NT2/D1 (cell line): ENCODE data around the gene SCIN.
"Not testable (repeated sequence)": the region's sequence is repeated elsewhere in the genome, so short reads cannot be mapped to it uniquely, and the experiment has no call there.

ENCODE experiments used
- DNase-seq: peaks from one replicate; pipeline ENCODE4 v3.0.0-alpha.2; 2011; ENCODE audit warnings: low read depth, low spot score
- H3K27me3 ChIP-seq: 2 replicates; pipeline ENCODE4 v1.6.0; 2011; ENCODE audit warnings: mild to moderate bottlenecking; ENCODE audit not compliant: insufficient read length, insufficient read depth
- H3K36me3 ChIP-seq: 2 replicates; pipeline ENCODE4 v1.6.1; 2011; ENCODE audit warnings: mild to moderate bottlenecking, low read length, mixed read lengths; ENCODE audit not compliant: insufficient read depth, insufficient read length
- H3K4me1 ChIP-seq: 2 replicates; pipeline ENCODE4 v1.5.1; 2011; ENCODE audit not compliant: insufficient read depth, insufficient read length
- H3K4me3 ChIP-seq: 2 replicates; pipeline ENCODE4 v1.5.1; 2011; ENCODE audit warnings: low read depth; ENCODE audit not compliant: insufficient read length
- H3K9ac ChIP-seq: 2 replicates; pipeline ENCODE4 v1.6.0; 2011; ENCODE audit warnings: low read depth; ENCODE audit not compliant: insufficient read length
- H3K9me3 ChIP-seq: 2 replicates; pipeline ENCODE4 v1.5.1; 2011; ENCODE audit warnings: mild to moderate bottlenecking, low read length; ENCODE audit not compliant: insufficient read depth
- SUZ12 ChIP-seq: IDR thresholded peaks from 2 replicates; pipeline ENCODE4 v1.6.1; 2011; ENCODE audit not compliant: insufficient read length, insufficient read depth; ENCODE audit errors: extremely low read depth
- YY1 ChIP-seq: IDR thresholded peaks from 2 replicates; pipeline ENCODE4 v1.6.1; 2011; ENCODE audit not compliant: insufficient read length, insufficient read depth
- ZNF274 ChIP-seq: IDR thresholded peaks from 2 replicates; pipeline ENCODE4 v1.6.1; 2011; ENCODE audit warnings: mild to moderate bottlenecking, low read depth, low read length

Gene SCIN

GRCh38 chr7:12686234-12686890 lies 115.8 kb downstream of the SCIN start:
- Histone ChIP-seq H3K9ac (peak overlapping the region; percentile 93), H3K9me3 (no peaks in the 10 kb centered on the region), H3K4me3 (peak overlapping the region; percentile 72), H3K36me3 (peaks cover 4% of the 10 kb centered on the region), H3K4me1 (no peaks in the 10 kb centered on the region), H3K27me3 (no peaks in the 10 kb centered on the region)
- DNase-seq = peak; percentile 89
- no peak for TF ChIP-seq YY1
- TF ChIP-seq SUZ12 = no peak
- no peak for TF ChIP-seq ZNF274

- DNase-seq = peak; percentile 99
- no peak for TF ChIP-seq SUZ12
- no peak for TF ChIP-seq ZNF274
- TF ChIP-seq YY1 = no peak
- peaks cover 4% of the 10 kb centered on the region for H3K36me3 ChIP-seq
- H3K4me3 ChIP-seq = peak within 1 kb of the TSS; percentile 72
- H3K9ac ChIP-seq = peak within 1 kb of the TSS; percentile 93
- no peaks in the 10 kb centered on the region for H3K27me3 ChIP-seq
- H3K4me1 ChIP-seq = no peaks in the 10 kb centered on the region
- no peaks in the 10 kb centered on the region for H3K9me3 ChIP-seq
Measured at GRCh38 chr7:12686891-12687717, 116.6 kb downstream of the SCIN start, which contains the start of gene ARL4A. Gene ARL4A, plus strand, starts transcription at chr7:12687633. Its CDS starts 622 bp downstream, at chr7:12688255.

- Histone ChIP-seq H3K4me3 (peak overlapping the region; percentile 72), H3K27me3 (no peaks in the 10 kb centered on the region), H3K9ac (peak overlapping the region; percentile 93), H3K9me3 (no peaks in the 10 kb centered on the region), H3K36me3 (peaks cover 6% of the 10 kb centered on the region), H3K4me1 (no peaks in the 10 kb centered on the region)
- DNase-seq = no peak
- TF ChIP-seq SUZ12 = no peak
Measured at GRCh38 chr7:12687718-12688171, 117.2 kb downstream of the SCIN start.

- H3K4me1 ChIP-seq, H3K9ac ChIP-seq, H3K27me3 ChIP-seq, H3K9me3 ChIP-seq, H3K36me3 ChIP-seq, DNase-seq: not testable (repeated sequence)
- H3K4me3 ChIP-seq = peak overlapping the region; percentile 33
Measured at GRCh38 chr7:12688485-12689170, 118.1 kb downstream of the SCIN start.

GRCh38 chr7:12689451-12689850 lies 118.9 kb downstream of the SCIN start:
- peaks cover 6% of the 10 kb centered on the region for H3K36me3 ChIP-seq
- H3K27me3 ChIP-seq = no peaks in the 10 kb centered on the region
- H3K9me3 ChIP-seq = no peaks in the 10 kb centered on the region
- TF ChIP-seq ZNF274 = no peak
- no peak for TF ChIP-seq SUZ12
- TF ChIP-seq YY1 = no peak
- H3K9ac ChIP-seq = no peak overlapping the region
- no peaks in the 10 kb centered on the region for H3K4me1 ChIP-seq
- no peak for DNase-seq
- peak overlapping the region; percentile 33 for H3K4me3 ChIP-seq

- Histone ChIP-seq H3K27me3 (no peaks in the 10 kb centered on the region), H3K36me3 (peaks cover 6% of the 10 kb centered on the region), H3K4me3 (peak overlapping the region; percentile 33), H3K9me3 (no peaks in the 10 kb centered on the region), H3K9ac (peak overlapping the region; percentile 34), H3K4me1 (no peaks in the 10 kb centered on the region)
- TF ChIP-seq SUZ12 (no peak), ZNF274 (no peak), YY1 (no peak)
- no peak for DNase-seq
Measured at GRCh38 chr7:12690041-12690878, 119.7 kb downstream of the SCIN start.

- H3K9ac ChIP-seq, H3K9me3 ChIP-seq, H3K4me1 ChIP-seq, DNase-seq, H3K4me3 ChIP-seq, H3K27me3 ChIP-seq, H3K36me3 ChIP-seq: not testable (repeated sequence)
Measured at GRCh38 chr7:12691388-12691787, 120.9 kb downstream of the SCIN start.
